A673 (cell line): ENCODE measurements around the gene CD37. TPM values are rescaled to one million over a fixed set of nuclear protein-coding genes. Genes with fewer than 3 reads are reported as not detected.

Experiments used
- BruUV-seq: library from RNA; stranded (reverse); fragments of 400-500 nt; replicated peaks from 2 replicates; lab custom pipeline; 2021; lab: Mats Ljungman, UMichigan
- CTCF ChIA-PET: fragments of 300-600 bp; sonication (Branson Sonifier 250); formaldehyde crosslinking; loops from one replicate; lab custom pipeline; 2022; ENCODE audit warnings: antibody characterized with exemption; lab: Charles Lee
- POLR2A ChIA-PET: fragments of 300-600 bp; sonication (Branson Sonifier 250); formaldehyde crosslinking; loops from one replicate; lab custom pipeline; 2022; ENCODE audit warnings: antibody characterized with exemption; ENCODE audit not compliant: low non-redundant PET; lab: Charles Lee
- DNase-seq: peaks from one replicate; pipeline ENCODE4 v3.0.0-alpha.2; 2015; ENCODE audit warnings: low spot score
- H3K27ac ChIP-seq: fragments of 200-600 bp; sonication (generic); 2 replicates; pipeline ENCODE4 v1.5.1; 2016; ENCODE audit warnings: mixed run types, low read depth, mild to moderate bottlenecking, mixed read lengths, antibody characterized with exemption, low read length; ENCODE audit not compliant: poor library complexity, severe bottlenecking
- H3K27me3 ChIP-seq: fragments of 200-600 bp; sonication (generic); replicated peaks from 2 replicates; pipeline ENCODE4 v1.6.1; 2017; ENCODE audit warnings: mixed run types, low read depth, mild to moderate bottlenecking, mixed read lengths, antibody characterized with exemption, low read length; ENCODE audit not compliant: insufficient read depth, poor library complexity
- H3K36me3 ChIP-seq: fragments of 200-600 bp; sonication (generic); 2 replicates; pipeline ENCODE4 v1.6.1; 2016; ENCODE audit warnings: mixed run types, mild to moderate bottlenecking, mixed read lengths, antibody characterized with exemption, low read length; ENCODE audit not compliant: insufficient read depth, poor library complexity, severe bottlenecking
- H3K4me1 ChIP-seq: fragments of 200-600 bp; sonication (generic); 2 replicates; pipeline ENCODE4 v1.6.1; 2017; ENCODE audit warnings: mixed run types, mild to moderate bottlenecking, mixed read lengths, antibody characterized with exemption, low read length; ENCODE audit not compliant: insufficient read depth, poor library complexity, severe bottlenecking
- H3K4me3 ChIP-seq: fragments of 200-600 bp; sonication (generic); 2 replicates; pipeline ENCODE4 v1.5.1; 2016; ENCODE audit warnings: low read depth, mixed run types, mild to moderate bottlenecking, mixed read lengths, low read length; ENCODE audit not compliant: poor library complexity, severe bottlenecking
- H3K9me3 ChIP-seq: fragments of 200-600 bp; sonication (generic); 2 replicates; pipeline ENCODE4 v1.6.1; 2016; ENCODE audit warnings: mixed run types, low read depth, mild to moderate bottlenecking, mixed read lengths, antibody characterized with exemption, low read length; ENCODE audit not compliant: poor library complexity, severe bottlenecking
- EZH2 ChIP-seq: fragments of 200-600 bp; sonication (generic); IDR thresholded peaks from 2 replicates; pipeline ENCODE4 v1.6.1; 2017; ENCODE audit warnings: borderline replicate concordance, low read depth, mild to moderate bottlenecking, mixed read lengths, antibody characterized with exemption, low read length; ENCODE audit not compliant: poor library complexity, severe bottlenecking
- intact Hi-C: fragments of 100-400 bp; cut with micrococcal nuclease; formaldehyde crosslinking; loops from one replicate; pipeline ENCODE4 v1.10.0; 2022; ENCODE audit not compliant: unreplicated experiment
- total RNA-seq: library from RNA; stranded (reverse); gene quantifications from 2 replicates; pipeline ENCODE4 v1.2.3, GENCODE V29; 2021
- TF ChIP-seq, protein P1 (sequence below): fragments of 300-800, 200-600 bp; sonication (generic); conservative IDR thresholded peaks from 2 replicates; pipeline ENCODE4 v1.5.1; 2017; ENCODE audit warnings: low read depth, mild to moderate bottlenecking, antibody characterized with exemption, low read length, moderate library complexity, mixed read lengths

The CD37 gene
- total RNA-seq, 1 experiment from 2014 or later, result not detected

DNA sequence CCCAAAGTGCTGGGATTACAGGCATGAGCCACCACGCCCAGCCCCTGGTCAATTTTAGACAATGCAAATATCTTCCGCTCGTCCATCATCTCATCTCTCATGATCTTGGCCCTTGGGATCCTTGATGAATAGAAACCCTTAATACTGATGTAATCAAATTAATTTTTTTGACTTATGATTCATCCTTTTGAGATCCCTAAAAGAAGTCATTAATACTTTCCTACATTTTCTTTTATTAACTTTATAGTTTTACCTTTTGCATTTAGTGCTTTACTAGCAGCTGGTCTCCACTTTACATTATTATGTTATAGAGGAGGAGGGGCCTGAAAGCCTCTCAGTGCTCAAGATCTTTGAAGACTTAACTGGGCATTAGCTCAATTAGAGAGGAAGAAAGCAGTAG is 45.2 kb downstream of the CD37 start:
- Histone ChIP-seq H3K4me3 (no peak overlapping the region), H3K9me3 (peaks cover 10% of the 10 kb centered on the region), H3K27me3 (no peaks in the 10 kb centered on the region), H3K27ac (no peak overlapping the region), H3K4me1 (no peaks in the 10 kb centered on the region), H3K36me3 (no peaks in the 10 kb centered on the region)
- intact Hi-C loops, result no loop called here
- no TSS peak for BruUV-seq
- TF ChIP-seq EZH2, result no peak
- TF ChIP-seq, protein P1, sequence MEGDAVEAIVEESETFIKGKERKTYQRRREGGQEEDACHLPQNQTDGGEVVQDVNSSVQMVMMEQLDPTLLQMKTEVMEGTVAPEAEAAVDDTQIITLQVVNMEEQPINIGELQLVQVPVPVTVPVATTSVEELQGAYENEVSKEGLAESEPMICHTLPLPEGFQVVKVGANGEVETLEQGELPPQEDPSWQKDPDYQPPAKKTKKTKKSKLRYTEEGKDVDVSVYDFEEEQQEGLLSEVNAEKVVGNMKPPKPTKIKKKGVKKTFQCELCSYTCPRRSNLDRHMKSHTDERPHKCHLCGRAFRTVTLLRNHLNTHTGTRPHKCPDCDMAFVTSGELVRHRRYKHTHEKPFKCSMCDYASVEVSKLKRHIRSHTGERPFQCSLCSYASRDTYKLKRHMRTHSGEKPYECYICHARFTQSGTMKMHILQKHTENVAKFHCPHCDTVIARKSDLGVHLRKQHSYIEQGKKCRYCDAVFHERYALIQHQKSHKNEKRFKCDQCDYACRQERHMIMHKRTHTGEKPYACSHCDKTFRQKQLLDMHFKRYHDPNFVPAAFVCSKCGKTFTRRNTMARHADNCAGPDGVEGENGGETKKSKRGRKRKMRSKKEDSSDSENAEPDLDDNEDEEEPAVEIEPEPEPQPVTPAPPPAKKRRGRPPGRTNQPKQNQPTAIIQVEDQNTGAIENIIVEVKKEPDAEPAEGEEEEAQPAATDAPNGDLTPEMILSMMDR, result no peak
- POLR2A ChIA-PET, result no interaction called here
- DNase-seq, result no peak
- CTCF ChIA-PET, result no interaction called here

DNA sequence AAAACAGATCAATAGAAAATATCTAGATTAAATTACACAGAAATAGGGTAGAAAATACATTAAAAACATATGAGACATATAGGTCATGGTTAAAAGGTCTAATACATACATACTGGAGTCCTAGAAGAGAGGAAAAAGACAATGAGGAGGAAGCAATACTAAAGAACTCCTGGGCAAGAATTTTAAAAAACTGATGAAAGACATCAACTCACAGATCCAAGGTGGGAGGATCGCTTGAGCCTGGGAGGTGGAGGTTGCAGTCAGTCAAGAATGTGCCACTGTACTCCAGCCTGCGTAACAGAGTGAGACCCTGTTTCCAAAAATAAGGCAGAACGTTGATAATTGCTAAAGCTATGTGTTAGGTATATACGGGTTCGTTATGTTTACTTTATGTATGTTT is 47.4 kb downstream of the CD37 start:
- ChIA-PET CTCF (no interaction called here), POLR2A (no interaction called here)
- intact Hi-C loops, result no loop called here

DNA sequence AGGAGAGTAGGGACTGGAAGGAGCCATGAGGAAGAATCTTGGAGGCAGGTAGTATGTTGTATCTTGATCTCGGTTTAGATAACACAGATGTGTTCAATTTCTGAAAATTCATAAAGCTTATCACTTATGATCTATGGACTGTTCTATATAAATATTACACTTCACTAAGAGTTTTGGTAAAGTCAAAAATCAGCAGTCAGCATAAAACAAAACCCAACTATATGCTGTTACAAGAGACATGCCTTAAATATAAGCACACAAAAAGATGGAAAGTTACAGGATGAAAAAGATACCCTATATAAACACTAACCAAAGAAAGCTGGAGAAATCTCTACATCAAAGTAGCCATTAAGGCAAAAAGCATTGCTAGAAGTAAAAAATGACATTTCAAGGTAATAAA is 48.4 kb downstream of the CD37 start:
- BruUV-seq, result no TSS peak
- DNase-seq, result no peak
- CTCF ChIA-PET, result interaction anchor here (0.6 kb wide), 1 partner anchor 189 kb away, joined by 3 read pairs; no protein-coding TSS in a partner anchor
- no peaks in the 10 kb centered on the region for H3K4me1 ChIP-seq
- TF ChIP-seq, protein P1, result no peak
- TF ChIP-seq EZH2, result no peak
- POLR2A ChIA-PET, result no interaction called here
- no peak overlapping the region for H3K4me3 ChIP-seq
- H3K27ac ChIP-seq, result no peak overlapping the region
- no peaks in the 10 kb centered on the region for H3K36me3 ChIP-seq
- peaks cover 10% of the 10 kb centered on the region for H3K9me3 ChIP-seq
- intact Hi-C loops, result no loop called here
- H3K27me3 ChIP-seq, result no peaks in the 10 kb centered on the region

More for the DNA sequence above, 47.4 kb downstream of the CD37 start:
- DNase-seq, result no peak
- H3K36me3 ChIP-seq, result no peaks in the 10 kb centered on the region
- no peak overlapping the region for H3K4me3 ChIP-seq
- H3K27me3 ChIP-seq, result no peaks in the 10 kb centered on the region
- TF ChIP-seq, protein P1, result no peak
- no peak for TF ChIP-seq EZH2
- BruUV-seq, result no TSS peak
- no peak overlapping the region for H3K27ac ChIP-seq
- H3K9me3 ChIP-seq, result peaks cover 10% of the 10 kb centered on the region
- no peaks in the 10 kb centered on the region for H3K4me1 ChIP-seq
